Gastrocnemius medialis (tissue), 4 donors: ENCODE results near the gene ZNF488.

Source experiments
- POLR2A ChIP-seq, 2 donors: fragments of 450-650 bp; IDR thresholded peaks; one replicate each; pipeline ENCODE4 v1.6.1; 2017; ENCODE audit warnings: antibody characterized with exemption in 2 of 2, mild to moderate bottlenecking in 2 of 2, moderate library complexity in 2 of 2
- TF ChIP-seq, protein P1 (sequence below), 5 experiments: fragments of 450-650 bp in 3 of 5; fragments of 200-600 bp in 2 of 5; sonication (generic) in 2 of 5; IDR thresholded peaks in 4 of 5; conservative IDR thresholded peaks in 1 of 5; 1 replicate in 4 of 5; 2 replicates in 1 of 5; pipeline ENCODE4 v1.5.1; 2016 to 2019; ENCODE audit warnings: antibody characterized with exemption in 5 of 5, mild to moderate bottlenecking in 3 of 5, moderate library complexity in 3 of 5

DNA sequence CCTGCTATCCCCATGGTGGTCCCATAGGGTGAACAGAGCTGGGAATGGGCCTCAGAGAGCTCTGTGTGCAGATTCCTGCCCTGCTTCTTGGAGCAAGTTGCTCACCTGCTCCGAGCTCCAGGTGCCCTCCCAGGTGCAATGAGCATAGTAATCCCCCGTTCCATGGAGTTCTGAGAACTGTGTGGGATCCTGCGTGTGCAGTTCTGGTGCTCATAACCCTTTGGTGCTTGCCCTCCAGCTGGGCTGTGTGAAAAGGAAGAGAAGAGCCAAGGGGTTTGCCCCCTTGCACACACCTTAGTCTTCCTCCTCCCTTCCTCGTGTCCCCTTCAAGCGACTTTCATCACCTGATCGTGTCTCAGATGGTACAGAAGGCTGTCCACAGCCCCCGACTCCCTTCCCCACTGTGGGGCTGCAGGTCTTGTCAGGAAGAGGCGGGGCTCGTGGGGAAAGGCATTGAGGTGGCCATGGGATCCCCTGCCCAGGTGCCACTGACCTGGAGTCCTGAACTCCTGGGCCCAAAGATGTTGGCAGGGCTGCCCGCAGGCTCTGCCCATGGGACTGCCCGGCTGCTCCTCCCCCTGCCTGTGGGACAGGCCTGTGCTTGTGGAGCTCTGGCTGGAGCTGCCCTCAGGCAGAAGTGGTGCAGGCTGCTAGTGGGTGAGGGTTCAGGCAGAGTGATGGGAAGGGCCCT lies 21.9 kb upstream of the ZNF488 start:
- no peak for TF ChIP-seq POLR2A (IDR thresholded peaks at IDR 0.05)
- TF ChIP-seq, protein P1, sequence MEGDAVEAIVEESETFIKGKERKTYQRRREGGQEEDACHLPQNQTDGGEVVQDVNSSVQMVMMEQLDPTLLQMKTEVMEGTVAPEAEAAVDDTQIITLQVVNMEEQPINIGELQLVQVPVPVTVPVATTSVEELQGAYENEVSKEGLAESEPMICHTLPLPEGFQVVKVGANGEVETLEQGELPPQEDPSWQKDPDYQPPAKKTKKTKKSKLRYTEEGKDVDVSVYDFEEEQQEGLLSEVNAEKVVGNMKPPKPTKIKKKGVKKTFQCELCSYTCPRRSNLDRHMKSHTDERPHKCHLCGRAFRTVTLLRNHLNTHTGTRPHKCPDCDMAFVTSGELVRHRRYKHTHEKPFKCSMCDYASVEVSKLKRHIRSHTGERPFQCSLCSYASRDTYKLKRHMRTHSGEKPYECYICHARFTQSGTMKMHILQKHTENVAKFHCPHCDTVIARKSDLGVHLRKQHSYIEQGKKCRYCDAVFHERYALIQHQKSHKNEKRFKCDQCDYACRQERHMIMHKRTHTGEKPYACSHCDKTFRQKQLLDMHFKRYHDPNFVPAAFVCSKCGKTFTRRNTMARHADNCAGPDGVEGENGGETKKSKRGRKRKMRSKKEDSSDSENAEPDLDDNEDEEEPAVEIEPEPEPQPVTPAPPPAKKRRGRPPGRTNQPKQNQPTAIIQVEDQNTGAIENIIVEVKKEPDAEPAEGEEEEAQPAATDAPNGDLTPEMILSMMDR (IDR thresholded peaks at IDR 0.05 in 4 of 5, conservative IDR thresholded peaks at IDR 0.05 in 1 of 5) = no peak
